ENCODE results near the gene ZMYND10. TPM values are rescaled to one million over a fixed set of nuclear protein-coding genes. Genes with fewer than 3 reads are reported as not detected.

Gene ZMYND10
- total RNA-seq, 1 donor from 2014 or later, result 0.39 TPM

- no peak overlapping the region for H3K4me3 ChIP-seq (ENCODE audit: insufficient read depth, low read depth, low read length)
- no peak overlapping the region for H3K27ac Mint-ChIP-seq (ENCODE audit: unreplicated experiment)
- peak; percentile 31 for DNase-seq (ENCODE audit: low read depth)
- no peak overlapping the region for H3K9ac ChIP-seq (ENCODE audit: low read length)
- H3K36me3 Mint-ChIP-seq (ENCODE audit: low read depth, unreplicated experiment), result peaks cover 4% of the 10 kb centered on the region
- peaks cover 2% of the 10 kb centered on the region for H3K9me3 Mint-ChIP-seq (ENCODE audit: unreplicated experiment)
- no peaks in the 10 kb centered on the region for H3K9me3 ChIP-seq (ENCODE audit: insufficient read depth, low read depth, low read length)
- no peak overlapping the region for H3K4me3 Mint-ChIP-seq (ENCODE audit: unreplicated experiment)
- H3K4me1 Mint-ChIP-seq (ENCODE audit: low read depth, unreplicated experiment), result peaks cover 10% of the 10 kb centered on the region
- no peaks in the 10 kb centered on the region for H3K27me3 ChIP-seq (ENCODE audit: insufficient read depth, low read length)
- no peak overlapping the region for H2AFZ ChIP-seq (ENCODE audit: low read depth, low read length)
- peaks cover 20% of the 10 kb centered on the region for H3K27me3 Mint-ChIP-seq (ENCODE audit: low read depth, unreplicated experiment)
- H3K36me3 ChIP-seq (ENCODE audit: insufficient read depth, low read length), result peaks cover 3% of the 10 kb centered on the region
- peak; percentile 83 for FAIRE-seq
- H3K27ac ChIP-seq (ENCODE audit: low read depth, low read length), result no peak overlapping the region
- peaks cover 13% of the 10 kb centered on the region for H4K20me1 ChIP-seq (ENCODE audit: insufficient read depth, low read length)
- no peak for TF ChIP-seq EZH2 (IDR thresholded peaks at IDR 0.05; ENCODE audit: insufficient read depth, low read length)
- TF ChIP-seq CTCF (IDR thresholded peaks at IDR 0.05; ENCODE audit: insufficient read depth, low read depth, low read length), result peak; percentile 75
- no peak overlapping the region for H3K4me2 ChIP-seq (ENCODE audit: low read length)
- H3K4me1 ChIP-seq (ENCODE audit: insufficient read depth, low read length), result peaks cover 32% of the 10 kb centered on the region
- H3K79me2 ChIP-seq (ENCODE audit: insufficient read depth, low read length), result peaks cover 34% of the 10 kb centered on the region
Measured at GRCh38 chr3:50347187-50347813, 1.8 kb upstream of the ZMYND10 start.

GRCh38 chr3:50345008-50345407, 524 bp downstream of the ZMYND10 start:
- Mint-ChIP-seq H3K9me3 (ENCODE audit: unreplicated experiment) (peaks cover 4% of the 10 kb centered on the region), H3K27ac (ENCODE audit: unreplicated experiment) (no peak overlapping the region), H3K4me1 (ENCODE audit: low read depth, unreplicated experiment) (peaks cover 4% of the 10 kb centered on the region), H3K36me3 (ENCODE audit: low read depth, unreplicated experiment) (peaks cover 4% of the 10 kb centered on the region), H3K27me3 (ENCODE audit: low read depth, unreplicated experiment) (peaks cover 30% of the 10 kb centered on the region), H3K4me3 (ENCODE audit: unreplicated experiment) (no peak overlapping the region)
- Histone ChIP-seq H3K4me1 (ENCODE audit: insufficient read depth, low read length) (peaks cover 23% of the 10 kb centered on the region), H3K9ac (ENCODE audit: low read length) (no peak overlapping the region), H4K20me1 (ENCODE audit: insufficient read depth, low read length) (peaks cover 4% of the 10 kb centered on the region), H3K27ac (ENCODE audit: low read depth, low read length) (no peak overlapping the region), H3K9me3 (ENCODE audit: insufficient read depth, low read depth, low read length) (no peaks in the 10 kb centered on the region), H3K27me3 (ENCODE audit: insufficient read depth, low read length) (no peaks in the 10 kb centered on the region), H2AFZ (ENCODE audit: low read depth, low read length) (peak overlapping the region; percentile 92), H3K79me2 (ENCODE audit: insufficient read depth, low read length) (peaks cover 17% of the 10 kb centered on the region), H3K36me3 (ENCODE audit: insufficient read depth, low read length) (peaks cover 3% of the 10 kb centered on the region), H3K4me3 (ENCODE audit: insufficient read depth, low read depth, low read length) (peak overlapping the region; percentile 64), H3K4me2 (ENCODE audit: low read length) (peak overlapping the region; percentile 98)
- no peak for FAIRE-seq
- no peak for DNase-seq (ENCODE audit: low read depth)
- no peak for TF ChIP-seq CTCF (IDR thresholded peaks at IDR 0.05; ENCODE audit: insufficient read depth, low read depth, low read length)
- no peak for TF ChIP-seq EZH2 (IDR thresholded peaks at IDR 0.05; ENCODE audit: insufficient read depth, low read length)

All from astrocyte (in vitro differentiated cells and primary cell).